MCF 10A (cell line): ENCODE results near the gene CDKN1B. TPM values are rescaled to one million over a fixed set of nuclear protein-coding genes. Genes with fewer than 3 reads are reported as not detected.

ENCODE experiments used
- BruUV-seq: library from RNA; stranded (reverse); fragments of 400-500 nt; replicated peaks from 2 replicates; lab custom pipeline; 2021; lab: Mats Ljungman, UMichigan
- CTCF ChIA-PET: fragments of 300-600 bp; sonication (Branson Sonifier 250); formaldehyde crosslinking; extraction: SDS; loops from one replicate; lab custom pipeline; 2021; ENCODE audit warnings: antibody characterized with exemption, inconsistent platforms; lab: Yijun Ruan, JAX
- POLR2A ChIA-PET: fragments of 300-600, 350-650 bp; sonication (Branson Sonifier 250); formaldehyde crosslinking; extraction: SDS; loops from one replicate; lab custom pipeline; 2020; ENCODE audit warnings: antibody characterized with exemption, inconsistent platforms; lab: Yijun Ruan, JAX
- DNase-seq: peaks from one replicate; pipeline ENCODE4 v3.0.0-alpha.2; 2018; ENCODE audit not compliant: unreplicated experiment
- H3K27ac Mint-ChIP-seq: one replicate; pipeline ENCODE4 v1.8.0; 2022; ENCODE audit warnings: mild to moderate bottlenecking, low read depth, mixed read lengths; ENCODE audit not compliant: unreplicated experiment
- H3K27me3 Mint-ChIP-seq: one replicate; pipeline ENCODE4 v1.8.0; 2022; ENCODE audit warnings: mixed read lengths; ENCODE audit not compliant: insufficient read depth, unreplicated experiment
- H3K36me3 Mint-ChIP-seq: one replicate; pipeline ENCODE4 v1.8.0; 2022; ENCODE audit warnings: mild to moderate bottlenecking, moderate library complexity, mixed read lengths; ENCODE audit not compliant: insufficient read depth, unreplicated experiment
- H3K4me1 Mint-ChIP-seq: one replicate; pipeline ENCODE4 v1.8.0; 2022; ENCODE audit warnings: mixed read lengths; ENCODE audit not compliant: insufficient read depth, unreplicated experiment
- H3K4me3 Mint-ChIP-seq: one replicate; pipeline ENCODE4 v1.8.0; 2022; ENCODE audit warnings: mild to moderate bottlenecking, moderate library complexity, mixed read lengths; ENCODE audit not compliant: unreplicated experiment
- H3K9me3 Mint-ChIP-seq: one replicate; pipeline ENCODE4 v1.8.0; 2022; ENCODE audit warnings: mixed read lengths; ENCODE audit not compliant: unreplicated experiment
- intact Hi-C: fragments of 100-400 bp; cut with micrococcal nuclease; formaldehyde crosslinking; loops from 2 replicates; pipeline ENCODE4 v1.14.1; 2022
- total RNA-seq: library from RNA; stranded (reverse); gene quantifications from 2 replicates; pipeline ENCODE4 v1.2.3, GENCODE V29; 2022
- TF ChIP-seq, protein P1 (sequence below): fragments of 200-600 bp; IDR thresholded peaks from one replicate; pipeline ENCODE4 v1.8.0; 2022; ENCODE audit warnings: antibody characterized with exemption, mild to moderate bottlenecking; ENCODE audit not compliant: unreplicated experiment

CDKN1B gene
- total RNA-seq, 1 experiment from 2014 or later: 33.9 TPM

DNA sequence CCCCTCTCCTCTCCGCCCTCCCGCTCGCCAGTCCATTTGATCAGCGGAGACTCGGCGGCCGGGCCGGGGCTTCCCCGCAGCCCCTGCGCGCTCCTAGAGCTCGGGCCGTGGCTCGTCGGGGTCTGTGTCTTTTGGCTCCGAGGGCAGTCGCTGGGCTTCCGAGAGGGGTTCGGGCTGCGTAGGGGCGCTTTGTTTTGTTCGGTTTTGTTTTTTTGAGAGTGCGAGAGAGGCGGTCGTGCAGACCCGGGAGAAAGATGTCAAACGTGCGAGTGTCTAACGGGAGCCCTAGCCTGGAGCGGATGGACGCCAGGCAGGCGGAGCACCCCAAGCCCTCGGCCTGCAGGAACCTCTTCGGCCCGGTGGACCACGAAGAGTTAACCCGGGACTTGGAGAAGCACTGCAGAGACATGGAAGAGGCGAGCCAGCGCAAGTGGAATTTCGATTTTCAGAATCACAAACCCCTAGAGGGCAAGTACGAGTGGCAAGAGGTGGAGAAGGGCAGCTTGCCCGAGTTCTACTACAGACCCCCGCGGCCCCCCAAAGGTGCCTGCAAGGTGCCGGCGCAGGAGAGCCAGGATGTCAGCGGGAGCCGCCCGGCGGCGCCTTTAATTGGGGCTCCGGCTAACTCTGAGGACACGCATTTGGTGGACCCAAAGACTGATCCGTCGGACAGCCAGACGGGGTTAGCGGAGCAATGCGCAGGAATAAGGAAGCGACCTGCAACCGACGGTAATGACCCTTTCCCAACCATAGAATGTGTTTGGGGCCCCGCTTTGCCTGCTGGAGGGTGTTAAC is 615 bp downstream of the CDKN1B start:
- DNase-seq: peak; percentile 38
- H3K27me3 Mint-ChIP-seq: no peaks in the 10 kb centered on the region

DNA sequence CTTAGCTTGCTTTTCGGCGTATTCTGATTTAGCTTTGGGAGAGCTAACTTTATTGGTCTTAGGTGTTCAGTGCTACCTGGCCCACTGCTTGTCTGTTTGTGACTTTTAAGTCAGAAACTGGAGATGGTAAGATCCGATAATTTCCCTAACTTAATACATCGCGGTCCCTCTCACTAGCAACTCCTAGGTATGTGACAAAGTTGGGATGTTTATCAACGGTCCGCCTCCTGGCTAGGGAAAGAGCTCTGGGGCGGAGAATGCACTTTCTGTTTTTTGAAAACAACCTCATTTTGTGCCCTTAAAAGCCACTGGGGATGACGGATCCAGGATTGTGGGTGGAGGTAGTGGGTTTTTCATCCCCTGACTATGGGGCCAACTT is 1.2 kb downstream of the CDKN1B start:
- DNase-seq: no peak
- no peaks in the 10 kb centered on the region for H3K27me3 Mint-ChIP-seq
- BruUV-seq: no TSS peak
- peaks cover 68% of the 10 kb centered on the region for H3K36me3 Mint-ChIP-seq
- ChIA-PET CTCF (interaction anchor here (0.5 to 2.2 kb wide), 4 partner anchors 18 to 1074 kb away, joined by 3 to 12 read pairs (median 4); partner anchors contain the start of gene GPRC5A), POLR2A (interaction anchor here (0.7 to 13.4 kb wide), 24 partner anchors 8 to 1997 kb away, joined by 3 to 163 read pairs (median 5); partner anchors contain the start of genes BORCS5, CREBL2, DUSP16 and GPRC5A)
- H3K4me3 Mint-ChIP-seq: peak overlapping the region; percentile 98
- intact Hi-C loops: loop anchor here (5.0 kb wide), 1 partner anchor 184 kb away; no protein-coding TSS in a partner anchor
- H3K9me3 Mint-ChIP-seq: no peaks in the 10 kb centered on the region
- TF ChIP-seq, protein P1, sequence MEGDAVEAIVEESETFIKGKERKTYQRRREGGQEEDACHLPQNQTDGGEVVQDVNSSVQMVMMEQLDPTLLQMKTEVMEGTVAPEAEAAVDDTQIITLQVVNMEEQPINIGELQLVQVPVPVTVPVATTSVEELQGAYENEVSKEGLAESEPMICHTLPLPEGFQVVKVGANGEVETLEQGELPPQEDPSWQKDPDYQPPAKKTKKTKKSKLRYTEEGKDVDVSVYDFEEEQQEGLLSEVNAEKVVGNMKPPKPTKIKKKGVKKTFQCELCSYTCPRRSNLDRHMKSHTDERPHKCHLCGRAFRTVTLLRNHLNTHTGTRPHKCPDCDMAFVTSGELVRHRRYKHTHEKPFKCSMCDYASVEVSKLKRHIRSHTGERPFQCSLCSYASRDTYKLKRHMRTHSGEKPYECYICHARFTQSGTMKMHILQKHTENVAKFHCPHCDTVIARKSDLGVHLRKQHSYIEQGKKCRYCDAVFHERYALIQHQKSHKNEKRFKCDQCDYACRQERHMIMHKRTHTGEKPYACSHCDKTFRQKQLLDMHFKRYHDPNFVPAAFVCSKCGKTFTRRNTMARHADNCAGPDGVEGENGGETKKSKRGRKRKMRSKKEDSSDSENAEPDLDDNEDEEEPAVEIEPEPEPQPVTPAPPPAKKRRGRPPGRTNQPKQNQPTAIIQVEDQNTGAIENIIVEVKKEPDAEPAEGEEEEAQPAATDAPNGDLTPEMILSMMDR: no peak
- H3K4me1 Mint-ChIP-seq: peaks cover 29% of the 10 kb centered on the region
- peak overlapping the region; percentile 99 for H3K27ac Mint-ChIP-seq

More for the DNA sequence above, 615 bp downstream of the CDKN1B start:
- CTCF ChIA-PET: interaction anchor here (0.5 to 2.2 kb wide), 3 partner anchors 19 to 119 kb away, joined by 3 to 12 read pairs (median 4); no protein-coding TSS in a partner anchor
- TF ChIP-seq, protein P1: no peak
- BruUV-seq: TSS peak; percentile 56
- POLR2A ChIA-PET: interaction anchor here (0.7 to 13.4 kb wide), 15 partner anchors 8 to 2000 kb away, joined by 3 to 163 read pairs (median 5); partner anchors contain the start of genes BORCS5, DUSP16 and LRP6
- intact Hi-C loops: loop anchor here (1.0 to 5.0 kb wide), 2 partner anchors 8 to 185 kb away; no protein-coding TSS in a partner anchor
- Mint-ChIP-seq H3K36me3 (peaks cover 62% of the 10 kb centered on the region), H3K9me3 (no peaks in the 10 kb centered on the region), H3K4me1 (peaks cover 29% of the 10 kb centered on the region), H3K27ac (peak overlapping the region; percentile 99), H3K4me3 (peak overlapping the region; percentile 98)

DNA sequence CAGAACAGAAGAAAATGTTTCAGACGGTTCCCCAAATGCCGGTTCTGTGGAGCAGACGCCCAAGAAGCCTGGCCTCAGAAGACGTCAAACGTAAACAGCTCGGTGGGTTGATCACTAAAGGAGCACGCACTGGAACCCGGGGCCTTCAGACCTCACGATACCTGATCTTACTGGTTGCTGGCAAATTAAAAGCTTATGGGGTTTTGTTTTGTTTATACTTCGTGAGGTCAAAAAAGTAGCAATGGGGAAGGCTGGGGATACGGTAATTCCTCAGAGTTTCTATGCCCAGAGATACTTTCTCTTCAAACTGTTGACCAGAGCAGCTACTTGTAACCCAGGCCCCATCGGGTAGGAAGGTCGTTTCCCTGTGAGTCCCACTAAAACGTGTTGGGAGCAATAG is 1.7 kb downstream of the CDKN1B start:
- Mint-ChIP-seq H3K9me3 (no peaks in the 10 kb centered on the region), H3K4me3 (peak overlapping the region; percentile 98), H3K4me1 (peaks cover 26% of the 10 kb centered on the region), H3K36me3 (peaks cover 71% of the 10 kb centered on the region), H3K27ac (peak overlapping the region; percentile 99), H3K27me3 (no peaks in the 10 kb centered on the region)
- no TSS peak for BruUV-seq
- POLR2A ChIA-PET: interaction anchor here (0.7 to 13.4 kb wide), 25 partner anchors 7 to 1997 kb away, joined by 3 to 163 read pairs (median 5); partner anchors contain the start of genes BORCS5, CREBL2, DUSP16 and GPRC5A
- CTCF ChIA-PET: interaction anchor here (0.6 to 2.2 kb wide), 3 partner anchors 18 to 1074 kb away, joined by 4 to 12 read pairs (median 5); partner anchors contain the start of gene GPRC5A
- intact Hi-C loops: loop anchor here (1.0 to 5.0 kb wide), 2 partner anchors 183 to 264 kb away; no protein-coding TSS in a partner anchor
- TF ChIP-seq, protein P1: no peak
- DNase-seq: peak; percentile 48

DNA sequence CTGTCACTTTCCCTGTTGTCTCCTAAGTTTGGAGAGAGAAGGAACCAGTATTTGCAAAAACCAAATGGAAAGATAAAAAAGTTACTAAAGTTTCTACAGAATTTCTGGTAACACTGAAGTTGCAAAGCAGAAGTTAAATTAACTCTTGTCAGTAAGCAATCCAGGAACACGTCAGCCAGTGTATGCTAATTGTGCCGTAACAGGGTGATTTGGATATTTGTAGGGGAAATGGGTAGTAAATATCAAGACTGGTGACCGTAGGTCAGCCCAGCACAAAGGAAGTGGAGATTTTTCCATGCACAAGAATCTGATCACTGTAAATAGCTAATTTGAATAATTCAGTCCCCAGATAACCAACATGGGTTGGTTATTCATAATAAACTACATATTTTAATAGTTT is 2.3 kb downstream of the CDKN1B start:
- Mint-ChIP-seq H3K4me3 (peak overlapping the region; percentile 98), H3K36me3 (peaks cover 73% of the 10 kb centered on the region), H3K9me3 (no peaks in the 10 kb centered on the region), H3K27me3 (no peaks in the 10 kb centered on the region), H3K27ac (peak overlapping the region; percentile 99), H3K4me1 (peaks cover 23% of the 10 kb centered on the region)
- ChIA-PET CTCF (interaction anchor here (2.2 kb wide), 1 partner anchor 17 kb away, joined by 12 read pairs; no protein-coding TSS in a partner anchor), POLR2A (interaction anchor here (0.6 to 13.4 kb wide), 21 partner anchors 6 to 1996 kb away, joined by 3 to 163 read pairs (median 5); partner anchors contain the start of genes BORCS5, CREBL2, ETV6 and GPRC5A)
- TF ChIP-seq, protein P1: no peak
- BruUV-seq: no TSS peak
- DNase-seq: peak; percentile 50
- intact Hi-C loops: loop anchor here (1.0 to 5.0 kb wide), 2 partner anchors 183 to 264 kb away; no protein-coding TSS in a partner anchor
